HG03060 (cell line): ENCODE data around the gene FAM83E.

Experiments
- ATAC-seq: cut with Tn5 transposase; IDR thresholded peaks from one replicate; pipeline ENCODE4 v1.9.1; 2021; ENCODE audit warnings: low read depth, moderate number of reproducible peaks; ENCODE audit not compliant: unreplicated experiment

The FAM83E gene

GRCh38 chr19:48615231-48616040 lies 560 bp upstream of the FAM83E start:
- ATAC-seq = no peak

GRCh38 chr19:48613852-48614435 lies 932 bp downstream of the FAM83E start:
- no peak for ATAC-seq

GRCh38 chr19:48613024-48613851 lies 1.6 kb downstream of the FAM83E start:
- ATAC-seq = no peak

GRCh38 chr19:48611872-48612271 lies 3.0 kb downstream of the FAM83E start:
- no peak for ATAC-seq

- ATAC-seq = no peak
These were observed 5.2 kb downstream of the FAM83E start for GRCh38 chr19:48609571-48610108.

- ATAC-seq = no peak
These were observed 6.0 kb downstream of the FAM83E start for GRCh38 chr19:48608798-48609263.

- no peak for ATAC-seq
These were observed 7.5 kb downstream of the FAM83E start for GRCh38 chr19:48607359-48607755.

- ATAC-seq = no peak
These were observed 8.2 kb downstream of the FAM83E start, which contains the start of gene SPACA4 for GRCh38 chr19:48606463-48607358. Gene SPACA4, plus strand, starts transcription at chr19:48606742. Its CDS starts 237 bp downstream, at chr19:48606979.

GRCh38 chr19:48603850-48604249 lies 11.0 kb downstream of the FAM83E start:
- no peak for ATAC-seq

GRCh38 chr19:48603449-48603848 lies 11.4 kb downstream of the FAM83E start:
- no peak for ATAC-seq

- ATAC-seq = no peak
These were observed 11.9 kb downstream of the FAM83E start for GRCh38 chr19:48603001-48603400.

GRCh38 chr19:48600679-48601417 lies 14.0 kb downstream of the FAM83E start:
- no peak for ATAC-seq

GRCh38 chr19:48598996-48599700 lies 15.7 kb downstream of the FAM83E start:
- ATAC-seq = no peak

- ATAC-seq = no peak
These were observed 18.0 kb downstream of the FAM83E start for GRCh38 chr19:48596679-48597465.

GRCh38 chr19:48596237-48596636 lies 18.6 kb downstream of the FAM83E start:
- no peak for ATAC-seq

GRCh38 chr19:48595833-48596232 lies 19.0 kb downstream of the FAM83E start:
- ATAC-seq = no peak

- ATAC-seq = no peak
These were observed 19.7 kb downstream of the FAM83E start for GRCh38 chr19:48595171-48595570.

GRCh38 chr19:48591021-48591420 lies 23.9 kb downstream of the FAM83E start:
- ATAC-seq = no peak
